Measurements from ENCODE around the gene NSMCE4A. TPM values are rescaled to one million over a fixed set of nuclear protein-coding genes. Genes with fewer than 3 reads are reported as not detected.

Gene NSMCE4A
- total and polyA plus RNA-seq, 4 experiments from 2014 or later = 57.0 to 74.8 (median 70.6) TPM

DNA sequence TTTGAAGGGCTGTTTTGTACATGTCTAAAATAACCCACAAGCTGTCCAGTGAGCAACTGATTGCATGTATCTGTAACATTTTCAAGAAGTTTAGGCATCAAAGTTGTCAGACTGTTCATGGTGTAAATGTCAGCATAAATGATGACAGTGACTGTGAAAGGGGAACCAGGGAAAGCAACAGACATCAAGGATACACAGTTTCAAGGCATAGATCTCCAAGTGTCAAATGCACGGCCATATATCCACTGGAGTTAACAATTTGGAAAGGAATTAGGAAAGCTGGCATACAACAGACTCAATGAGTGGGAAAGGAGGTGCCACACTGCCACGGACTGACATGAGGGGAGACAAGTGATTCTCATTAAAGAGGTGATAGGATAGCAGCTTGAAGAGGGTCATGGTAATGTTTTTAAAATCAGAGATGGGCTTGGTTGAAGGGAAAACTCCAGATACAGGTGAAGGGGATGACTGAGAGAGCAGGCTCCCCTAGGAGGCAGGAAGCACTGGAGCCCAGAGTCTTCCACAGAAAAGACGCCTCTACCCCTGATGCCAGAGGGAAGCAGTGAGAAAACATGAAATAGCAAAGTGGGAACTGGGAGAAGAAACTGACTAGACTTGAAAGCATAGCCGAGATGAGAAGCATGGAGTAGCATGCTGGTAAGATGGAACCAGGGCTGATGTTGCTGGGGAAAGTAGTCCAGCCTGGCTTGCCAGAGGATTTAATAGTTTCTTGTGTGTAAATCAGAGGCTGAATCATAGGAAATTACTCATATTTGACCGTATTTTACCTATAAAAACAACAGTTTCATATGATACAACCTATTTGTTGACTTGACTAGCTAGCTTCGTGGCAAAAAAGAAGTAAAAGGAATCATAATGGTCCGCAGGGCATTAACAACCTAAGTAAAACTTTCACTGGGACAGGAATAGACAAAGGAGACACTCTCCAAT is 18.6 kb downstream of the NSMCE4A start:
- Histone ChIP-seq H3K36me3 (ENCODE audit: insufficient read depth, low read length) (peaks cover 17% of the 10 kb centered on the region), H3K4me1 (ENCODE audit: insufficient read depth, low read length) (no peaks in the 10 kb centered on the region), H3K27me3 (ENCODE audit: insufficient read depth, low read length) (no peaks in the 10 kb centered on the region), H3K9me3 (ENCODE audit: control insufficient read depth in 1 of 2, low read length in 2 of 2) (no peaks in the 10 kb centered on the region), H3K4me3 (ENCODE audit: low read length in 2 of 2) (no peak overlapping the region), H3K27ac (ENCODE audit: low read depth, low read length) (no peak overlapping the region)
- Mint-ChIP-seq H3K4me1 (peaks cover 0 to under 1% (median 0%) of the 10 kb centered on the region in 4 donors), H3K27ac (peak overlapping the region in 2 of 7 donors; percentile 1 to 67), H3K9me3 (no peaks in the 10 kb centered on the region), H3K36me3 (peaks cover 26 to 48% of the 10 kb centered on the region in 2 donors), H3K4me3 (no peak overlapping the region), H3K27me3 (no peaks in the 10 kb centered on the region)
- intact Hi-C loops (cut with micrococcal nuclease) = no loop called here
- no peak for DNase-seq
- ChIA-PET POLR2A (ENCODE audit: partially characterized antibody) (interaction anchor here (1.0 kb wide), 1 partner anchor 28 kb away, joined by 3 read pairs; the partner anchor contains the start of gene ATE1), CTCF (ENCODE audit: partially characterized antibody) (interaction anchor here (0.8 to 1.2 kb wide), 3 partner anchors 19 to 55 kb away, joined by 3 to 4 read pairs (median 3); partner anchors contain the start of gene NSMCE4A)

DNA sequence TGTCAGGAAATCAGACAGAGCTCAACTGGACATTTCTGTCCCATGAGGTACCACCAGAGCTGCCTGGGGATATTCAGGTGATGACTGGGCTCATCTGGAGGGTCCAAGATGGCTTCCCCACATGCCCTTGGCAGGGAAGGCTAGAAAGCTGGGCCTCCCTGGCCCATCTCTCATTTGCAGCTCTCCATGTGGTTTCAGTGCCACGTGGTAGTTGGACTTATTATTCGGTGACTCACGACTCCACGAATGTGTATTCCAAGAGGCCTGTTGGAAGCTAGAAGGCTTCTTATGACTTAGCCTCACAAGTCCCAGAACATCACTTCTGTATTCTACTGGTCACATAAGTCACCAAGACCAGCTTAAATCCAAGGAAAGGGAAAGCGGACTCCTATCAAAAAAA is 22.8 kb downstream of the NSMCE4A start:
- Mint-ChIP-seq H3K36me3 (peaks cover 23 to 29% of the 10 kb centered on the region in 2 donors), H3K4me3 (no peak overlapping the region), H3K4me1 (peaks cover 0 to 3% (median 0%) of the 10 kb centered on the region in 4 donors), H3K27me3 (no peaks in the 10 kb centered on the region), H3K9me3 (no peaks in the 10 kb centered on the region), H3K27ac (no peak overlapping the region)
- Histone ChIP-seq H3K4me1 (ENCODE audit: insufficient read depth, low read length) (no peaks in the 10 kb centered on the region), H3K36me3 (ENCODE audit: insufficient read depth, low read length) (peaks cover 9% of the 10 kb centered on the region), H3K27ac (ENCODE audit: low read depth, low read length) (no peak overlapping the region), H3K4me3 (ENCODE audit: low read length in 2 of 2) (no peak overlapping the region), H3K9me3 (ENCODE audit: control insufficient read depth in 1 of 2, low read length in 2 of 2) (no peaks in the 10 kb centered on the region), H3K27me3 (ENCODE audit: insufficient read depth, low read length) (no peaks in the 10 kb centered on the region)
- ChIA-PET POLR2A (ENCODE audit: partially characterized antibody) (interaction anchor here (0.6 kb wide), 1 partner anchor 17 kb away, joined by 4 read pairs; no protein-coding TSS in a partner anchor), CTCF (ENCODE audit: partially characterized antibody) (no interaction called here)
- no peak for DNase-seq
- intact Hi-C loops (cut with micrococcal nuclease) = no loop called here

- Mint-ChIP-seq H3K9me3 (no peaks in the 10 kb centered on the region), H3K4me1 (peaks cover 0 to 3% (median 0%) of the 10 kb centered on the region in 4 donors), H3K4me3 (no peak overlapping the region), H3K36me3 (peaks cover 4 to 15% of the 10 kb centered on the region in 2 donors), H3K27me3 (no peaks in the 10 kb centered on the region), H3K27ac (peak overlapping the region in 2 of 7 donors; percentile 62 to 84)
- ChIA-PET POLR2A (ENCODE audit: partially characterized antibody) (no interaction called here), CTCF (ENCODE audit: partially characterized antibody) (interaction anchor here (2.2 kb wide), 1 partner anchor 26 kb away, joined by 6 read pairs; no protein-coding TSS in a partner anchor)
- Histone ChIP-seq H3K27me3 (ENCODE audit: insufficient read depth, low read length) (no peaks in the 10 kb centered on the region), H3K36me3 (ENCODE audit: insufficient read depth, low read length) (no peaks in the 10 kb centered on the region), H3K9me3 (ENCODE audit: control insufficient read depth in 1 of 2, low read length in 2 of 2) (no peaks in the 10 kb centered on the region), H3K4me1 (ENCODE audit: insufficient read depth, low read length) (no peaks in the 10 kb centered on the region), H3K4me3 (ENCODE audit: low read length in 2 of 2) (no peak overlapping the region), H3K27ac (ENCODE audit: low read depth, low read length) (no peak overlapping the region)
- DNase-seq = no peak
- intact Hi-C loops (cut with micrococcal nuclease) = no loop called here
These were observed 25.6 kb downstream of the NSMCE4A start for GRCh38 chr10:121949451-121949850.

- ChIA-PET CTCF (ENCODE audit: partially characterized antibody) (interaction anchor here (2.2 kb wide), 1 partner anchor 27 kb away, joined by 6 read pairs; no protein-coding TSS in a partner anchor), POLR2A (ENCODE audit: partially characterized antibody) (no interaction called here)
- Mint-ChIP-seq H3K4me1 (peaks cover 0 to 3% (median 0%) of the 10 kb centered on the region in 4 donors), H3K27me3 (no peaks in the 10 kb centered on the region), H3K4me3 (no peak overlapping the region), H3K27ac (no peak overlapping the region), H3K36me3 (peaks cover 4 to 15% of the 10 kb centered on the region in 2 donors), H3K9me3 (no peaks in the 10 kb centered on the region)
- no peaks in the 10 kb centered on the region for H3K4me1 ChIP-seq (ENCODE audit: insufficient read depth, low read length)
- no peaks in the 10 kb centered on the region for H3K36me3 ChIP-seq (ENCODE audit: insufficient read depth, low read length)
- no peak for DNase-seq
- no peak overlapping the region for H3K4me3 ChIP-seq (ENCODE audit: low read length in 2 of 2)
- no peak overlapping the region for H3K27ac ChIP-seq (ENCODE audit: low read depth, low read length)
- intact Hi-C loops (cut with micrococcal nuclease) = no loop called here
- no peaks in the 10 kb centered on the region for H3K9me3 ChIP-seq (ENCODE audit: control insufficient read depth in 1 of 2, low read length in 2 of 2)
- no peaks in the 10 kb centered on the region for H3K27me3 ChIP-seq (ENCODE audit: insufficient read depth, low read length)
These were observed 26.0 kb downstream of the NSMCE4A start for GRCh38 chr10:121949049-121949448.

- no peak overlapping the region for H3K27ac Mint-ChIP-seq
- H3K36me3 ChIP-seq (ENCODE audit: insufficient read depth, low read length) = no peaks in the 10 kb centered on the region
- no peak overlapping the region for H3K4me3 ChIP-seq (ENCODE audit: low read length in 2 of 2)
- H3K36me3 Mint-ChIP-seq = peaks cover 0 to 8% of the 10 kb centered on the region in 2 donors
- DNase-seq = no peak
- POLR2A ChIA-PET (ENCODE audit: partially characterized antibody) = no interaction called here
- H3K4me3 Mint-ChIP-seq = no peak overlapping the region
- H3K9me3 ChIP-seq (ENCODE audit: control insufficient read depth in 1 of 2, low read length in 2 of 2) = no peaks in the 10 kb centered on the region
- no peaks in the 10 kb centered on the region for H3K27me3 ChIP-seq (ENCODE audit: insufficient read depth, low read length)
- intact Hi-C loops (cut with micrococcal nuclease) = no loop called here
- no peaks in the 10 kb centered on the region for H3K4me1 ChIP-seq (ENCODE audit: insufficient read depth, low read length)
- H3K9me3 Mint-ChIP-seq = no peaks in the 10 kb centered on the region
- no peaks in the 10 kb centered on the region for H3K27me3 Mint-ChIP-seq
- CTCF ChIA-PET (ENCODE audit: partially characterized antibody) = interaction anchor here (0.7 kb wide), 1 partner anchor 38 kb away, joined by 3 read pairs; no protein-coding TSS in a partner anchor
- H3K27ac ChIP-seq (ENCODE audit: low read depth, low read length) = no peak overlapping the region
- H3K4me1 Mint-ChIP-seq = peaks cover 0 to 3% (median 0%) of the 10 kb centered on the region in 4 donors
These were observed 27.4 kb downstream of the NSMCE4A start for GRCh38 chr10:121947343-121948330.

DNA sequence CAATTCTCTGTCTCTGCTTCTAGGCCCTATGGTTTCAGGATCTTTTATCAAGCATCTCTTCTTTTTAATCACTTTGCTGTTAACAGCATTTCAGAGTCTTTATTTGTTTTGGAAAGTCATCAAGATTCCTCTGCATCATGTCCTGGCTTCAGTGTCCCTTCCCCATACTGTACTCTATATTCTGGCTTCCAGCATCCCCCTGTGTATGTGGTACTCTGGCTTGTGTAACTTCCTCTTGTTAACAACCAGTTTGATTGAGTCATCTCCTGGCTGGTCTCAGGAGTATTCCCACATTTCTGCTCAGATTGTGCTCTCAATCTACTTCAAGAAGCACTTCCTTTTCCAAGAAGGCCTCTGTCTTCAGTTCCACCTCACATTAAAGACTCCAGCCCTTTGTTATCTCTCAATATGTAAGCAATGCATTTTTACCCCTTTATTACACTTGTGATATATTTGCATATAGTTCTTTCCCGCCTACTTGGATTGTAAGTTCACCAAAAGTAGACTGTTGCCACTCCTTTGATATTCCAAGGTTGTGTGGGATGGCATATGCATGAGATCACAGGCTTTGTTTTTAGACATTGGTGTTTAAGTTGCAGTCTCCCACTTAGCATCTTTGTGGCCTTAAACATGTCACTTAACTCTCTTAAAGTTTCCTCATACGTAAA is 32.1 kb downstream of the NSMCE4A start:
- Histone ChIP-seq H3K36me3 (ENCODE audit: insufficient read depth, low read length) (no peaks in the 10 kb centered on the region), H3K9me3 (ENCODE audit: control insufficient read depth in 1 of 2, low read length in 2 of 2) (no peaks in the 10 kb centered on the region), H3K4me1 (ENCODE audit: insufficient read depth, low read length) (no peaks in the 10 kb centered on the region), H3K4me3 (ENCODE audit: low read length in 2 of 2) (no peak overlapping the region), H3K27ac (ENCODE audit: low read depth, low read length) (no peak overlapping the region), H3K27me3 (ENCODE audit: insufficient read depth, low read length) (no peaks in the 10 kb centered on the region)
- H3K4me1 Mint-ChIP-seq = no peaks in the 10 kb centered on the region
- intact Hi-C loops (cut with micrococcal nuclease) = no loop called here
- H3K36me3 Mint-ChIP-seq = no peaks in the 10 kb centered on the region
- POLR2A ChIA-PET (ENCODE audit: partially characterized antibody) = no interaction called here
- DNase-seq = no peak
- H3K9me3 Mint-ChIP-seq = no peaks in the 10 kb centered on the region
- CTCF ChIA-PET (ENCODE audit: partially characterized antibody) = no interaction called here
- H3K4me3 Mint-ChIP-seq = no peak overlapping the region
- H3K27ac Mint-ChIP-seq = peak overlapping the region in 1 of 7 donors; percentile 23
- H3K27me3 Mint-ChIP-seq = peaks cover 7 to 13% of the 10 kb centered on the region in 2 donors
